ENCODE results near the gene DLG2.
"Not testable (repeated sequence)": the region's sequence is repeated elsewhere in the genome, so short reads cannot be mapped to it uniquely, and the experiment has no call there.

Gene DLG2

GRCh38 chr11:84819128-84819527, 808.0 kb downstream of the DLG2 start:
- no peak for DNase-seq

- no peak for DNase-seq
These were observed 809.1 kb downstream of the DLG2 start for GRCh38 chr11:84817998-84818397.

GRCh38 chr11:84812471-84812969, 814.6 kb downstream of the DLG2 start:
- DNase-seq = peak; percentile 74

DNA sequence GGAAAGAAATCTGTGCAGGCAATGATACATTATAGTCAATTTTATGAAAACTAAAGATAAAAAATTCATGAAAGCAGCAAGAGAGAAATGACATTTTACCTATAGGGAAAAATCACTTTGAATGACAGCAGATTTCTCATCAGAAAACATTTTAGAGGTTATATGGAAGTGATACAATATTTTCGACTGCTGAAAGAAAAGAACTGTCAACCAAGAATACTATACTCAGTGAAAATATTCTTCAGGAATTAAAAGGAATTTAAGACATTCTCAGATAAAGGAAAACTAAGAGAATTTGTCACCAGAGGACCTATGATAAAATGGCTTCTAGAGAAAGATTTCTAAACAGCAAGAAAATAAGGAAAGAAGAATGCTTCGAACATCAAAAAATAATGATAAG, 820.8 kb downstream of the DLG2 start:
- DNase-seq = no peak

DNA sequence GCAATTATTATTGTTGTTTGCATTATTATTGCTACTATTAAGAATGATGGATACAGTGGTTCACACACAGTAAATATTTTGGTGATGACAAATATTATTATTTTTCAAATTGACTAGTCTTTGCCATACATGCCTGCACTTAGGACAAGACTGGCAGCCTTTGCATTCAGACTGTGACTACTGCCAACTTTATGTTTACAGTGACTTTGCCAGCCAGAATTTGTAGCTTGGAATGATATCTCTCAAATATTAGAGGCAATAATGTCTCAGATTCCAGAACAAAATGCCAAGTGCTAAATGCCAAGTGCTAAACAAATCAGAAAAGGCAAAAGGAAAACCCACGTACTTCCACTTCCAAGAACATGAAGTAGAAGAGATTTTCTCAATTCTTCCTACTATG, 823.1 kb downstream of the DLG2 start:
- DNase-seq = no peak

- no peak for DNase-seq
These were observed 826.3 kb downstream of the DLG2 start for GRCh38 chr11:84800755-84801346.

DNA sequence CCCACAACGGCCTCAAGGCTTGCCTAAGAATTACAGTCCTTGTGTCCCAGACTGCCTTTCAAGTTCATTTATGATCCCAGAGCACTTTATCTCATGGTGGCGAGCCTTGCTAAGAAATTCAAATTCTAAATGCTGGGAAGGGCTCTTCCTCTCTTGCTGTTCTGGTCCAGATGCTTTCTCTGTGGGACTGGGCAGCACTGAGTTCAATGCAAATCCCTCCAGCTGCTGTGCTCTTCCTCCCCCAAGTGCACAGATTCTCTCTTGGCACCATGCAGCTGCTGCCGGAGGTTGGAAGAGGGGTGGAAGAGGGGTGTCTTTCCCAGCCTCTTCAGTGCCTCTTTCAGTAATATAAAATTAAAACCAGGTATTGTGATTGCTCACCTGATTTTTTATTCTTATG, 828.0 kb downstream of the DLG2 start:
- DNase-seq = no peak

- DNase-seq = no peak
These were observed 831.4 kb downstream of the DLG2 start for GRCh38 chr11:84795698-84796097.

DNA sequence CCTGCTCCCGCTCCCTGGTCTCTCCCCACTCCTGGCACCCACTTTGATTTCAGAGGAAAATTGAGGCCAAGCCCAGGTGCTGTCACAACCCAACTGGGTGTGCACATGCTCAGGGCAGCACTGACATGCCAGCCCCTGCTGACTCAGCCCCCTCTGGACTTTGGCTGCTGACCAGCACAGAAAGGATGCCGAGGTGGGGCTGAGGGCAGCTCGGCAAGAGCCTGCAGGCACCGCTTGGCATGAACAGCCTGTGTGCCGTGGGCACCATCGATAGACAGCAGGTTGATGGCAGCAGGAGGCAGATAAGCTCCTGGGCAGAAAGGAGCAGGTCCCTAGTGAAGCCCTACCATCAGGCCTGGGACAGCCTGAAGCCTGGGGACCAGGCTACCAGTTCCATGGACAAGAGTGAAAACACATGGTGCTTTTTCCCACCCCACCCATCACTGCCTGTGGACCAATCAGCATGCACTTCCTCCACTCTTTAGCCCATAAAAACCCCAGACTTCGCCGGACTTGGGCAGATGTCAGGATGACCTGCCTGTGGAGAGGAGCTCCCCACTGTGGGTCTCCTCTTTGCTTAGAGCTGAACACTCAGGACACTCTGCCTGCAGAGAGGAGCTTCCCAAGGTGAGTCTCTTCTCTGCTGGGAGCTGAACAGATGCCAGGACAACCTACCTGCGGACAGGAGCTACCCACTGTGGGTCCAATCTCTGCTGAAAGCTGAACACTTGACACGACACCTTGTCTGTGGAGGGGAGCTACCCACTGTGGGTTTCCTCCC, 832.3 kb downstream of the DLG2 start:
- DNase-seq = no peak

GRCh38 chr11:84793318-84793717, 833.8 kb downstream of the DLG2 start:
- DNase-seq = no peak

- no peak for DNase-seq
These were observed 836.2 kb downstream of the DLG2 start for GRCh38 chr11:84790849-84791427.

DNA sequence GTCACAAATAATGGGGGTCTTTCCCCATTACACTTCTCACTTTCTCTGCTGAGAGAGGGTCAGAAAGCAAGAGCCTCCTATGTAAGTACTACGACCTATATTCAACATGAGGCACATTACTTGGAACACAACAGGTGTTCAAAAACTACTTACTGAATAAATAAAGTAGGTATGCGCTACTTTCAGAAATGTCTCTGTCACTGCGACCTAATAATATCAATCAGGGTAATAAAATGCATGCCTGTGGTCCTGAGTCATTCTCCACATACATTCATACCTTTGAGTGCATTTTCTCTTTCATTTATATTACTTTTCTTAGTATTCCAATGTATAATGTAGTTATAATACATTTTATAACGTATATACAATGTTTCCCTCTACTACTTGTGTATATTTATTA, 838.9 kb downstream of the DLG2 start:
- DNase-seq = no peak

DNA sequence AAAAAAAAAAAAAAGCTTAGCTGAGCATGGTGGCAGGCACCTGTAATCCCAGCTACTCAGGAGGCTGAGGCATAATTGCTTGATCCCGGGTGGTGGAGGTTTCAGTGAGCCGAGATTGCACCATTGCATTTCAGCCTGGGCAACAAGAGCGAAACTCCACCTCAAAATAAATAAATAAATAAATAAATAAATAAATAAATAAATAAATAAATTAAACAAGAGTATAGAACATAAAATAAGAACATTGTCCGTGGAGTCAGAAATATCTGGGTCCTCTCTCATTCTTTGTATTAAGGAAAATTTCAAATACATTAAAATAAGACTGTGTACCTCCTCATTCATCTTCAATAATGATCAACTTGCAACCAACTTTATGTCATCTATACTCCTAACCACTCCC, 843.0 kb downstream of the DLG2 start:
- DNase-seq = not testable (repeated sequence)

- DNase-seq = no peak
These were observed 846.4 kb downstream of the DLG2 start for GRCh38 chr11:84780689-84781293.

GRCh38 chr11:84775503-84775902, 851.6 kb downstream of the DLG2 start:
- no peak for DNase-seq

DNA sequence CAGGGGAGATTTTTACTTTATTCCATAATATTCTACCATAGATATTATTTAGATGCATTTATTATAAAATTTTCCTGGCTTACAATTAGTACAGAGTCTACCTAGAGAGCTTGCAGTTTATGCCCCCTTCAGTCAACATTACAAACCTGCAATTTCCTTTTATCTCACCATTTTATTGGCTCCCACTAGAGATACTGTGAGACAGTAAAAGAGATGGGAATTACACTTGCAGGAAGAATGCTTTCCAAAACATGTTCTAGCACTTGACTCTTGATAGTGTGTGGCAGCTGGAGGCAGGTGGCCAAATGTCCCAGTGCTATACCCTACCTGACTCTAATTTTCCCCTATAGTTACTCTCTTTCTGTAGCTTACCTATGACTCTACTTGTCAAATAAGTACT, 863.2 kb downstream of the DLG2 start:
- DNase-seq = no peak

- no peak for DNase-seq
These were observed 869.4 kb downstream of the DLG2 start for GRCh38 chr11:84757711-84758110.

- DNase-seq = no peak
These were observed 875.8 kb downstream of the DLG2 start for GRCh38 chr11:84751371-84751770.

DNA sequence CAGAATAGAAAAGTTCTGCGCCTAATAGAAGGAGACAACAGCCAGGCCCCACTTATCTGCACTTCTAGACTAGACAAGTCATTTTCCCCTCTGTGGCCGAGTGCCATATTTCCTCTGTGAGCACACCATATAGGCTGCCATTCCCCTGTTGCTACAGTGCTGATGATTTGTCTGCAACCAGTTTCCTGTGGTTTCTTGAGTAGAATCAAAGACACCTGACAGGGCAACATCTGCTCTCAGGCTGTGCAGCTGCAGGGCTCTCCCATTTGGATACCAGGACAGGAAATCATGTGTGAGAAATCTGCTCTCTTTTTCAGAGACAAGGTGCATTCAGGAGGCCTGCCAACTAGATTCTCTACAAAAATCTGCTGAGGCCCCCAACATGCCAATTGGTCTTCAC, 879.3 kb downstream of the DLG2 start:
- DNase-seq = no peak

- DNase-seq = no peak
These were observed 887.1 kb downstream of the DLG2 start for GRCh38 chr11:84740050-84740449.

- no peak for DNase-seq
These were observed 902.9 kb downstream of the DLG2 start for GRCh38 chr11:84724256-84724655.

DNA sequence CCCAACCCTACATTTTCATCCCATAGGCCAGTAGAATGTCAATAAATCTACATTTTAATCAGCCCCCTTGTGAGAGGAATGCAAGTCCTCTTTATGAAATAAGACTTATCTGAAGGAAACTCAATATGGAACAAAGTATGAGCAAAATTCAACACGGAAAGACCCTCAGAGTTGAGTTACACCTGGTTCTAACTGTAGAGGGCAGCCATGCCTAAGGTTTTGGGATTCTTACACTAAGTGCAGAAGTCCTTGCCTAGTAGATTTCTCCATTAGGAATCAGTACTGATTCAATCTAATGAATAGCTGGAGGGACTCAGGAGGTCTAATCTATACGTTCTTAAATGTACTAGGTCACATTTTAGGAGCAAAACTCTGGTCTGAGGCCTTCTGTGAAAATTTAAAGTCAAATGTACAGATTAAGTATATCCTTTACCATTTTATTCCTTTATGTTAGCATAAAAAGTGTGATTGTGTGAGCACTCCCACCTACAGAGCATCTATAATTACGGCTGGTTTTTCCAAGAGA, 904.5 kb downstream of the DLG2 start:
- no peak for DNase-seq

DNA sequence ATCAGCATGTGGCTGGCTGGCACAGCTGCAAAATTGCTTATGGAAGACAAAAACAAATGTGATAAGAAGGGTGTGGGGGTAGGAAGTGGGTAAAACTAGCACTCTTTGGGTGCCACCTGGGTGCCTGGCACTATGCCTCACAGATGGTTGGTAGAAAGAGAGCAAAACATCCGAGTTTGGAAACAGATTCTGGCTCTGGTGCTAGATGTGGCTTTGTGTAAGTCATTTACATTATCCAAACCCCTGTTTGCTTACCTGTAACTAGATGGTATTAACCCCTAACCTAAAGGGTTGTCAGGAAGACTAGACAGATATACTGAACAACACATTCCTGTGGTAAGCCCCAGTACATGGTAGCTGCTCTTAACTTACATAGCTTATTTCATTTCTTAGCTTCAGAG, 905.6 kb downstream of the DLG2 start:
- DNase-seq = no peak
